HEK293 (cell line): Measurements from ENCODE around the gene GCA.

Experiments
- CTCF ChIA-PET: fragments of 350-600 bp; formaldehyde crosslinking; extraction: SDS; loops from one replicate; lab custom pipeline; 2021; ENCODE audit warnings: antibody characterized with exemption; lab: Yijun Ruan, JAX
- POLR2A ChIA-PET: fragments of 300-600 bp; formaldehyde crosslinking; extraction: SDS; loops from one replicate; lab custom pipeline; 2020; ENCODE audit warnings: antibody characterized with exemption, inconsistent platforms; lab: Yijun Ruan, JAX
- H3K27ac ChIP-seq: fragments of 200-500 bp; sonication (Bioruptor generic); 2 replicates; pipeline ENCODE4 v1.5.1; 2014; ENCODE audit warnings: low read depth, low read length, control low read depth, inconsistent platforms; ENCODE audit errors: extremely low read depth
- H3K36me3 ChIP-seq, 2 experiments: fragments of 200-500 bp in 1 of 2; sonication (Bioruptor generic) in 1 of 2; 1 replicate in 1 of 2; 2 replicates in 1 of 2; pipeline ENCODE4 v1.5.1; 2014 to 2017; ENCODE audit warnings: inconsistent platforms in 2 of 2, low read length in 2 of 2; ENCODE audit not compliant: control insufficient read depth in 2 of 2, insufficient read depth in 1 of 2
- H3K4me1 ChIP-seq: fragments of 200-500 bp; sonication (Bioruptor generic); 2 replicates; pipeline ENCODE4 v1.5.1; 2014; ENCODE audit warnings: mild to moderate bottlenecking, low read length, inconsistent platforms; ENCODE audit not compliant: control insufficient read depth, insufficient read depth
- H3K4me3 ChIP-seq: 2 replicates; pipeline ENCODE4 v1.5.1; 2011; ENCODE audit warnings: low read depth, mild to moderate bottlenecking, control low read depth, low read length, moderate library complexity
- H3K9me3 ChIP-seq: fragments of 200-500 bp; sonication (Bioruptor generic); 2 replicates; pipeline ENCODE4 v1.5.1; 2014; ENCODE audit warnings: low read depth, low read length, inconsistent platforms; ENCODE audit not compliant: control insufficient read depth, insufficient read depth
- AEBP2 ChIP-seq: fragments of 450-650 bp; formaldehyde crosslinking; IDR thresholded peaks from 2 replicates; pipeline ENCODE4 v1.5.1; 2016; ENCODE audit warnings: missing biosample characterization, missing genetic modification characterization, borderline replicate concordance
- BCL11A ChIP-seq: fragments of 450-650 bp; formaldehyde crosslinking; IDR thresholded peaks from 2 replicates; pipeline ENCODE4 v1.5.1; 2016; ENCODE audit warnings: low read depth, missing biosample characterization, missing genetic modification characterization
- BCL11B ChIP-seq: fragments of 450-650 bp; formaldehyde crosslinking; IDR thresholded peaks from 2 replicates; pipeline ENCODE4 v1.5.1; 2016; ENCODE audit warnings: low read depth, missing biosample characterization, missing genetic modification characterization
- CTCF ChIP-seq: fragments of 450-650 bp; formaldehyde crosslinking; IDR thresholded peaks from 2 replicates; pipeline ENCODE4 v1.5.1; 2016; ENCODE audit warnings: missing biosample characterization, missing genetic modification characterization
- HIC1 ChIP-seq: fragments of 450-650 bp; formaldehyde crosslinking; IDR thresholded peaks from 2 replicates; pipeline ENCODE4 v1.5.1; 2016; ENCODE audit warnings: missing biosample characterization, missing genetic modification characterization
- REPIN1 ChIP-seq: fragments of 450-650 bp; formaldehyde crosslinking; IDR thresholded peaks from 2 replicates; pipeline ENCODE4 v1.5.1; 2017; ENCODE audit warnings: missing biosample characterization, missing genetic modification characterization, low read depth
- TSHZ1 ChIP-seq: fragments of 450-650 bp; formaldehyde crosslinking; IDR thresholded peaks from 2 replicates; pipeline ENCODE4 v1.5.1; 2016; ENCODE audit warnings: missing biosample characterization, missing genetic modification characterization, borderline replicate concordance
- ZBTB44 ChIP-seq: fragments of 450-650 bp; IDR thresholded peaks from 2 replicates; pipeline ENCODE4 v1.5.1; 2018; ENCODE audit warnings: missing biosample characterization, mild to moderate bottlenecking, missing genetic modification characterization
- ZEB2 ChIP-seq: fragments of 450-650 bp; formaldehyde crosslinking; IDR thresholded peaks from 2 replicates; pipeline ENCODE4 v1.5.1; 2016; ENCODE audit warnings: missing biosample characterization, missing genetic modification characterization
- ZNF18 ChIP-seq: fragments of 450-650 bp; formaldehyde crosslinking; IDR thresholded peaks from 2 replicates; pipeline ENCODE4 v1.5.1; 2016; ENCODE audit warnings: missing biosample characterization, missing genetic modification characterization
- ZNF24 ChIP-seq: fragments of 450-650 bp; formaldehyde crosslinking; IDR thresholded peaks from 2 replicates; pipeline ENCODE4 v1.5.1; 2016; ENCODE audit warnings: missing biosample characterization, missing genetic modification characterization
- ZNF48 ChIP-seq: fragments of 450-650 bp; formaldehyde crosslinking; IDR thresholded peaks from 2 replicates; pipeline ENCODE4 v1.5.1; 2016; ENCODE audit warnings: missing biosample characterization, missing genetic modification characterization
- ZNF654 ChIP-seq: fragments of 450-650 bp; formaldehyde crosslinking; IDR thresholded peaks from 2 replicates; pipeline ENCODE4 v1.5.1; 2016; ENCODE audit warnings: low read depth, missing biosample characterization, missing genetic modification characterization
- ZNF785 ChIP-seq: fragments of 450-650 bp; formaldehyde crosslinking; IDR thresholded peaks from 2 replicates; pipeline ENCODE4 v1.5.1; 2016; ENCODE audit warnings: missing biosample characterization, missing genetic modification characterization

Gene GCA

GRCh38 chr2:162300266-162300665 lies 43.7 kb upstream of the GCA start:
- ChIA-PET CTCF (interaction anchor here (0.6 to 8.8 kb wide), 14 partner anchors 12 to 180 kb away, joined by 3 to 130 read pairs (median 4); partner anchors contain the start of genes GCG and IFIH1), POLR2A (no interaction called here)
- Histone ChIP-seq H3K9me3 (no peaks in the 10 kb centered on the region), H3K4me3 (no peak overlapping the region), H3K27ac (no peak overlapping the region), H3K36me3 (no peaks in the 10 kb centered on the region), H3K4me1 (no peaks in the 10 kb centered on the region)
- TF ChIP-seq ZNF24 (tag by site-specific recombination) (no peak), ZBTB44 (tag by site-specific recombination) (no peak), ZEB2 (tag by site-specific recombination) (no peak), BCL11B (tag by site-specific recombination) (no peak), REPIN1 (tag by site-specific recombination) (no peak), ZNF785 (no peak), ZNF48 (tag by site-specific recombination) (no peak), BCL11A (tag by site-specific recombination) (no peak), ZNF18 (tag by site-specific recombination) (no peak)

- Histone ChIP-seq H3K36me3 (no peaks in the 10 kb centered on the region), H3K9me3 (no peaks in the 10 kb centered on the region), H3K27ac (no peak overlapping the region), H3K4me3 (no peak overlapping the region), H3K4me1 (no peaks in the 10 kb centered on the region)
- CTCF ChIA-PET = interaction anchor here (0.5 to 8.8 kb wide), 14 partner anchors 11 to 407 kb away, joined by 3 to 130 read pairs (median 4); partner anchors contain the start of genes GCG and IFIH1
- POLR2A ChIA-PET = no interaction called here
- TF ChIP-seq AEBP2 (tag by site-specific recombination) (no peak), CTCF (tag by site-specific recombination) (0 out of 2 replicates have a peak, but pooled peaks have one; percentile 10), TSHZ1 (no peak), ZNF654 (tag by site-specific recombination) (peak; percentile 52), HIC1 (tag by site-specific recombination) (no peak)
Observed at GRCh38 chr2:162301151-162301804, 42.7 kb upstream of the GCA start.
